GM19395 (cell line): ENCODE data around the gene MAPK8IP3.
"Not testable (repeated sequence)": the region's sequence is repeated elsewhere in the genome, so short reads cannot be mapped to it uniquely, and the experiment has no call there.

Source experiments
- ATAC-seq: cut with Tn5 transposase; IDR thresholded peaks from one replicate; pipeline ENCODE4 v1.9.1; 2021; ENCODE audit warnings: mild to moderate bottlenecking, moderate library complexity; ENCODE audit not compliant: unreplicated experiment

Gene MAPK8IP3

DNA sequence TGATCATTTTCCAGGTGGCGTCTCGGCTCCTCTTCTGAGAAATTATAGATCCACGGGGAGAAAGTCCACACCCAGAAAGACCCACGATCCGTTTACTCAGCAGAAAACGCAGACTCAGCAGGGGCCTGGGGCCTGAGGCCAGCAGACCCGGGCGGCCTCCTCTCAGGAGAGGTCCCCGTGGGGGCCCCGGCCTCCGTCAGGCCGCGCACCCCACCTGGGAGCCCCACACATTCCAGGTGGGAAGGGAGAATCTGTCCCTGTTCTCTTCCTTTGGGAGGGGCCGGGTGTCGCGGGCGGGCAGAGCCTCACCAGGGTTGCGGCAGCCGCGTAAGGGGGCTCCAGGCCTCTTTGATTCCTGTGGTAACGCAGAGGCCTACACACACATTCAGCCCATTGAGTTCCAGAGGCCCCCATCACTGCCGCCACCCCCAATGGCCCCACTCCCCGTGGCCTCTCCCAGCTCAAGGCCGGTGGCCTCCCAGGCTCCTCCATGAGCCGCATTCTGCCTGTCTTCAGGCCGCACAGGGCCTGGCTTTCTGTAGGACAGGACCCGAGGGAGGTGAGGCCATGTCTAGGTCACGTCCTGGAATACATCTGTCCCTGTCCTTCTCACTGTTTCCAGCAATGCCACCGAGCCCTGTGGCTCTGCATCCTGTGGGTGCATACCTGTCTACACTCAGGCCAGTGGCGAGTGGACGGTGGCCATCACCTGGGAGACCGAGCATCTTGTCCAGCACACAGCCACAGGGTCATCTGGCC, 89.1 kb downstream of the MAPK8IP3 start:
- ATAC-seq: no peak

GRCh38 chr16:1799263-1799662, 93.3 kb downstream of the MAPK8IP3 start:
- ATAC-seq: not testable (repeated sequence)

DNA sequence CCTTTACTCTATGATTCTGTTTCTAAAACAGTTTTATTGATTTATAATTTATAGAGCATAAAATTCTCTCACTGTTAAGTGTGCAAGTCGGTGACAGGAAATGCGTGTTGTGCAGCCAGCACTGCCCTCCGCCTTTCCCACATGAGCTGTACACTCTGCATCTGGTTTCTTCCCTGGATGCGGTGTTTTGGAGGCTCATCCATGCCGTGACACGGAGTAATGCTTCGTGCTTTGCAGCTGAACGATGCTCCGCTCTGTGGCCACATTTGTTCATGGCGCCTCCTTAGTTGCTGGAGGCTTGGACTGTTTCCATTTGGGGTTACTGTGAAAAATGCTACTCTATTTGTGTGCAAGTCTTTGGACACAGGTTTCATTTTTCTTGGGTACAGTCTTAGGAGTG, 94.7 kb downstream of the MAPK8IP3 start:
- ATAC-seq: no peak

GRCh38 chr16:1807626-1808025, 101.6 kb downstream of the MAPK8IP3 start:
- no peak for ATAC-seq

- no peak for ATAC-seq
These were observed 102.7 kb downstream of the MAPK8IP3 start for GRCh38 chr16:1808691-1809090.

DNA sequence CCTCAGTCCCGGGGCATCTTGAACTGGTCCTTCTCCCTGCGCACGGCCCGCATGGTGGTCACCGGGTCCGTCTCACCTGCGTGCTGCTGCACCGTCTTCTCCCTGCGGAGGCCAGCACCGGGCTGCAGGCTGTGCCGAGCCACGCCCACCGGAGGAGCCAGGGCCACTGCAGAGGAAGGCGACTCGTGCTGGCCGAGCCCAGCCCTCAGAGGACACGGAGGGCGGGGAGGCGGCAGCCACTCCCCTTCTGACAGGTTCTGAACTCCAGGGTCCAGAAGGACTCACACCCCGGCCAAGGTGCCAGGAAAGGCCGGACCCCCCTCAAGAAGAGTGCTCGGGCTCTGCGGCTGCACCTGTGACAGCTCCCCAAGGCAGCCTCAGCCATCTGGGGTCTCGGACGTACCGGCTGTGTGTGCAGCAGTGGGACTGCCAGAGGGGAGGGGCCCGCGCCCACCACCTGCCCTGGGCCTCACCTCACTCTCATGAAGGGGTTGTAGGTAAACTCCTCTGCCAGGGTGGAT, 103.3 kb downstream of the MAPK8IP3 start:
- no peak for ATAC-seq

- no peak for ATAC-seq
These were observed 104.1 kb downstream of the MAPK8IP3 start for GRCh38 chr16:1810106-1810505.

DNA sequence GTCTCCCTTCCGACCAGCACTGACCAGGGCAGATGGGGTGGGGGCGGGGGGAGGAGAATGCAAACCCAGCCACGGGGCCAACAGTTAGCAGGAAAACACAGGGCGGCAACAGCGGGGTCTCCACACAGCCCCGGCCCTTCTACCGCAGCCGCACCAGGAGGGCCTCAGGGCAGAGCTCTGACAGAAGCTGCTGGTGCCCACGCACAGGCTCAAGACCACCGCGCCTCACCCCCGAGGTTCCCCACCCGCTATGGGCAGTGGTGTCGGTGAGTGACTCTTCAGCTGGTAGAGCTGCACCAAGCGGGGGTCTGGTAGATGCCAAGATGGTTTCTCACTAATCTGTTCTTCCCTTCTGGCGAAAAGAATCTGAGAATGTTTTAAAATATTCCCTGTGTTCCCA, 104.5 kb downstream of the MAPK8IP3 start:
- no peak for ATAC-seq

DNA sequence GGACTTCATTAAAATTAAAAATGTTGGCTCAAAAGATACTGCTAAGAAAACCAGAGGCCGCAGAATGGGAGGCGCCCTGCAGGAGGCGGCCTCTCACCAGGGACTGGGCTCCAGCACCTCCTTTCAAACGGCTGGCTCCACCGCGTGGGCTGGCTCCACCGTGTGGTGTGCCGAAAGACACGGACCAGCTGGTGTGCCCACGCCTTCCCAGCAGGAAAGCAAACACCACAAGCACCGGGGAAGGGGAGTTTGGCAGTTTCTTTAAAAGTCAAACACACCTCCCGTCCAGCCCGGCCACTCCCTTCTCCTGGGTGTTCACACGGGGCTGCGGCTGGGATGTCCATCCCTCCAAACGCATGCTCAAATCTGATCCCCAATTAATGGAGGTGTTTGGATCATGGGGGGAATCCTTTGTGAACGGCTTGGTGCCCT, 106.8 kb downstream of the MAPK8IP3 start:
- no peak for ATAC-seq

DNA sequence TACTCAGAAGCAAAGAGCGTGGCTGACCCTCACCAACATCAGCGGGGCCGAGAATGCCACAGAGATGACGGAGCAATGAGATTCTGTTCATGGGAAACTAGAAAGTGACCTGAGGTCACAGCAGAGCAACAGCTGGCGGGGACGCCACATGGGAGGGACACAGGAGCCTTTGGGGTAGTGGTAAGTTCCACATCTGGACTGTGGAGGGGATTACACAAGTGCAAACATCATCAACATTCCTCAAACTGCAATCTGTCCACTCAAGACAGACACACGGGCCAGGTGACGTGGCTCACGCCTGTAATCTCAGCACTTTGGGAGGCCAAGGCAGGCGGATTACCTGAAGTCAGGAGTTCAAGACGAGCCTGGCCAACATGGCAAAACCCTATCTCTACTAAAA, 109.5 kb downstream of the MAPK8IP3 start:
- ATAC-seq: no peak

DNA sequence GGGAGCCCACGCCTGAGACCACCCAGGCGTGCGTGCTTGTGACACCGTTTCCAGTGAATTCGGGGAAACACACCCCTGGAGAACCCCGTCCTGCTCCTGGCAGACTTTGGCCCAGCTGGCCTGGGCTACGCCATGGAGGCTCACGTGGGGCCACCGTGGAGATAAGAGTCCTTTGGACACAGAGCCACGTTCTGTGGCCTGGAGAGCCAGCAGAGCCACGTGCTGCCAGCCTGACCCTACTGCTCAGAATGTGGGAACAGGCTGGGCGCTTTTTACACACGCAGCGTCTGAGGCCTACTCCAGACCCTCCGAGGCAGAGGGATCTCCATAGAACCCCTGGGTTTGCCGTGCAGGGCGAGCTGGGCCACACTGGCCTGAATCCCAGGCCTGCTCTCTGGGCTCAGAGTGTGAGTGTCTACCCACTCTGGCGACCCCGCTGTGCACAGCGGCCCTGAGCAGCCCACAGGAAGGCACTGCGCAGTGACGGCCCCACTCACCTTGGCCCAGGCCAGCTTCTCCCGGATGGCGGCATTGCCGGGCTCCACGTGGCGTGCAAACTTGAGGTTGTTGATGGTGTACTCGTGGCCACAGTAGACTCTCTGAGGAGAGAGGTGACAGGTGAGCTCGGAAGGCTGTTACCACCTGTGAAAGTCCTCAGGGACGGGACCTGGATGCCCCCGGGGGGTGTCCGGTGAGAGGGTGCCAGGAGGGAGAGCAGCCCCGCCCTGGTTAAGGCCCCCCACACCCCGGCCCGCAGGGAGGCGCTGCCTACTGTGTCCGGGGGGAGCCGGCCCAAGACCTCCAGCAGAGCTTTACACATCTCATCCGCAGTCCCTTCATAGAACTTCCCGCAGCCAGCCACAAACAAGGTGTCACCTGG, 110.6 kb downstream of the MAPK8IP3 start:
- no peak for ATAC-seq

GRCh38 chr16:1817276-1817589, 111.2 kb downstream of the MAPK8IP3 start:
- no peak for ATAC-seq

- ATAC-seq: no peak
These were observed 111.7 kb downstream of the MAPK8IP3 start for GRCh38 chr16:1817716-1818115.

- no peak for ATAC-seq
These were observed 112.3 kb downstream of the MAPK8IP3 start for GRCh38 chr16:1818204-1818872.

- ATAC-seq: no peak
These were observed 113.0 kb downstream of the MAPK8IP3 start for GRCh38 chr16:1818873-1819525.

- ATAC-seq: no peak
These were observed 113.6 kb downstream of the MAPK8IP3 start for GRCh38 chr16:1819611-1820010.
